Measurements from ENCODE around the gene ALK. TPM values are rescaled to one million over a fixed set of nuclear protein-coding genes. Genes with fewer than 3 reads are reported as not detected.
A peak's percentile ranks its signal among the peaks of the same experiment; 100 is the strongest.

The ALK gene
- total RNA-seq, 1 experiment from 2014 or later, result not detected

- Histone ChIP-seq H3K9me3 (no peaks in the 10 kb centered on the region), H3K36me3 (no peaks in the 10 kb centered on the region), H3K4me3 (no peak overlapping the region), H3K27me3 (no peaks in the 10 kb centered on the region)
- DNase-seq, result peak; percentile 52
Observed at GRCh38 chr2:29459445-29460179, 461.8 kb downstream of the ALK start.

GRCh38 chr2:29456429-29456828, 465.0 kb downstream of the ALK start:
- DNase-seq, result no peak
- Histone ChIP-seq H3K9me3 (no peaks in the 10 kb centered on the region), H3K4me3 (no peak overlapping the region), H3K27me3 (no peaks in the 10 kb centered on the region), H3K36me3 (no peaks in the 10 kb centered on the region)

- Histone ChIP-seq H3K9me3 (no peaks in the 10 kb centered on the region), H3K4me3 (no peak overlapping the region), H3K36me3 (no peaks in the 10 kb centered on the region), H3K27me3 (no peaks in the 10 kb centered on the region)
- no peak for DNase-seq
Observed at GRCh38 chr2:29455200-29455860, 466.1 kb downstream of the ALK start.

- DNase-seq, result no peak
- Histone ChIP-seq H3K9me3 (no peaks in the 10 kb centered on the region), H3K27me3 (no peaks in the 10 kb centered on the region), H3K4me3 (no peak overlapping the region), H3K36me3 (no peaks in the 10 kb centered on the region)
Observed at GRCh38 chr2:29452036-29452435, 469.4 kb downstream of the ALK start.

- H3K36me3 ChIP-seq, result no peaks in the 10 kb centered on the region
- no peak overlapping the region for H3K4me3 ChIP-seq
- H3K9me3 ChIP-seq, result no peaks in the 10 kb centered on the region
- no peak for DNase-seq
- no peaks in the 10 kb centered on the region for H3K27me3 ChIP-seq
Observed at GRCh38 chr2:29450596-29451222, 470.7 kb downstream of the ALK start.

DNA sequence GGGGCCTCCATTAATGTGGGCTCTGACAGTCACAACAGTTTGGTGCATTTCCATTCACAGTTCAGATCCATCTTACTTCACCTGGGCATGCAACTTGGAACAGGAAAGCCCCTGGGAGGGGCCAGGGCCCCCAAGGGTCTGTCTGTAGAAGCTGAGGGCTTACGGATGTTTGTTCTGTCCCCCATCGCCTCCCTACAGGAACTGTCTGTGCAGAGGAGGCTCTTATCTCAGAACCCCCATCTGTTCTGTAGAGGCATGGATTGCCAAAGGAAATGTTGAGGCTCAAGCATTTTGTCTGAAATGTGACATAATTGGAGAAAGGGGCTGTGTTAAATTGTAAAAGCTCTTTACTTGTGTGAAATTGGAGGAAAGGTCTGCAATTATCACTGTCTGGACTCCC, 471.9 kb downstream of the ALK start:
- no peak for DNase-seq
- Histone ChIP-seq H3K9me3 (no peaks in the 10 kb centered on the region), H3K36me3 (no peaks in the 10 kb centered on the region), H3K4me3 (no peak overlapping the region), H3K27me3 (no peaks in the 10 kb centered on the region)

GRCh38 chr2:29448096-29448688, 473.2 kb downstream of the ALK start:
- Histone ChIP-seq H3K36me3 (no peaks in the 10 kb centered on the region), H3K9me3 (no peaks in the 10 kb centered on the region), H3K27me3 (no peaks in the 10 kb centered on the region), H3K4me3 (no peak overlapping the region)
- no peak for DNase-seq

GRCh38 chr2:29447513-29447912, 473.9 kb downstream of the ALK start:
- no peaks in the 10 kb centered on the region for H3K9me3 ChIP-seq
- no peaks in the 10 kb centered on the region for H3K36me3 ChIP-seq
- no peaks in the 10 kb centered on the region for H3K27me3 ChIP-seq
- no peak for DNase-seq
- H3K4me3 ChIP-seq, result no peak overlapping the region

DNA sequence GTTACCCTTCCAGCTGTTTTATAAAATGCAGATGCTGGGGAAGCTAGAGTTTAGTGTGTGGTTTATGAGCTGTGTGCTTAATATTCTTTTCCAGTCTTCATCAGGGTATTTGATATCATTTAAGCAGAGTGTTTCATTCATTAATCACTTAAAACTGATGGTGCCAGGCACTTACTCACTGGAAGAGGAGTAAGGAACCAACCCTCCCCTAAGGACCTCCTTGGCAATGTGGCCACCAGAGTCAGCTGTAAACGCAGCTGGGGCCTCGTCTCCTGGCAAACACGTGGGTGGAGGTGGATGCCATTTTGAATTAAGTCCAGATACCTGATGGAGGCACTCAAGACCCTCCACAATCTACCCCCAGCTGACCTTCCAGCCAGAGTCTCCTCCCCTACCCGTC, 474.5 kb downstream of the ALK start:
- DNase-seq, result peak; percentile 65
- Histone ChIP-seq H3K27me3 (no peaks in the 10 kb centered on the region), H3K9me3 (no peaks in the 10 kb centered on the region), H3K4me3 (no peak overlapping the region), H3K36me3 (no peaks in the 10 kb centered on the region)

- DNase-seq, result no peak
- Histone ChIP-seq H3K4me3 (no peak overlapping the region), H3K27me3 (no peaks in the 10 kb centered on the region), H3K36me3 (no peaks in the 10 kb centered on the region), H3K9me3 (no peaks in the 10 kb centered on the region)
Observed at GRCh38 chr2:29444150-29444549, 477.2 kb downstream of the ALK start.

DNA sequence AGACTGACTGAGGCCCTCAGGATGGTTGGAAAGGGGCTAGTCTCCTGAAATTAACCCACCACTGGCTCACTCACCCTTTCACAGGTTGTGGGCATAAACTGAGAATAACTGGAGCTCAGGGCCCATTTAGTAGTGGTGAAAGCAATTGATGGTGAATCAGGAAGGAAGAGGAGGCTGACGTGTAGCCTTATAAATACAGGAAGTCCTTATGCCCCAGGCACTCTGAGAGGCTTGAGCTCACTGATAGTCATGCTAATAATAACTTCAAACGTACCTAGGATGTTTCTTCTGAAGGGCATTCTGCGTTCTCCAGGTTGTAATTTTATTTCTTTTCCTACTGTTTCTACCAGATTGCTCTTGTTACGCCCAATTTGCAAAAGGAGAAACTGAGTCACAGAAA, 477.8 kb downstream of the ALK start:
- Histone ChIP-seq H3K4me3 (no peak overlapping the region), H3K9me3 (no peaks in the 10 kb centered on the region), H3K27me3 (no peaks in the 10 kb centered on the region), H3K36me3 (no peaks in the 10 kb centered on the region)
- no peak for DNase-seq

GRCh38 chr2:29443151-29443550, 478.2 kb downstream of the ALK start:
- Histone ChIP-seq H3K9me3 (no peaks in the 10 kb centered on the region), H3K36me3 (no peaks in the 10 kb centered on the region), H3K27me3 (no peaks in the 10 kb centered on the region), H3K4me3 (no peak overlapping the region)
- no peak for DNase-seq

DNA sequence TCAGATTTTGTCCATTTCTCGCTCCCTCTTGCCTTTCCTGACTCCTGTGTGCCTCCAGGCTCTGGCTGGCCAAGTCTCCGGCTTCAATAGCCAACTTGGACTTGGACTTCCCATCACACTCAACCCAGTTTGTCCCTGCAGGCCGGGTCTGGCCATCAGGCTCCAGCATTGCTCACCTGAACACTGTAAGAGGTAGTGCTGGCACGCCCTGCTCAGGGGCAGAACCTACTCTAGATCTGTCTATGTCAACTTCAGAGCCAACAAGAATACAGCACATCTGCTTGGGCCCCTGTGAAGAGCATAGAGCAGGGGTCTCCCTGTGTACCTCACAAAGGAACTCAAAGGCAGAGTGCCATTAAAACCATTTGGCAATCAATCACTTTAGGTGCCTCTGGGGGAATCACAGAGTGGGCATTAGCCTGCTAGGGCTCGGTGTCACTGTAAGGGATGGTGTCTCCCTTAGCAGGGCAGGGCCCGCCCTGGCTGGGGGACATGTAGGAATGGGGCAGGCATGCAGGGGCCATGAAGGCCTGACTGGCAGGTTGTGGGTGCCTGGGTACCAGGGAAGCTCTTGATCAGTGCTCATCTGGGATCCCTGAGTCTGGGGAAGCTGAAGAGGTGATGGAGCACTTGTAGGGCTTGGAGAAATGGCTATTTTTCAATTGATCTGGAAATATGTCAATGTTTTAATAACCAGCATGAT, 480.3 kb downstream of the ALK start:
- Histone ChIP-seq H3K4me3 (no peak overlapping the region), H3K9me3 (no peaks in the 10 kb centered on the region), H3K27me3 (no peaks in the 10 kb centered on the region), H3K36me3 (no peaks in the 10 kb centered on the region)
- DNase-seq, result no peak

- Histone ChIP-seq H3K36me3 (no peaks in the 10 kb centered on the region), H3K4me3 (no peak overlapping the region), H3K9me3 (no peaks in the 10 kb centered on the region), H3K27me3 (no peaks in the 10 kb centered on the region)
- no peak for DNase-seq
Observed at GRCh38 chr2:29433920-29434319, 487.5 kb downstream of the ALK start.

GRCh38 chr2:29433128-29433527, 488.3 kb downstream of the ALK start:
- DNase-seq, result no peak
- H3K9me3 ChIP-seq, result no peaks in the 10 kb centered on the region
- no peaks in the 10 kb centered on the region for H3K27me3 ChIP-seq
- H3K36me3 ChIP-seq, result no peaks in the 10 kb centered on the region
- no peak overlapping the region for H3K4me3 ChIP-seq

- H3K27me3 ChIP-seq, result no peaks in the 10 kb centered on the region
- no peak for DNase-seq
Observed at GRCh38 chr2:29431485-29431884, 489.9 kb downstream of the ALK start.

More at GRCh38 chr2:29431485-29431884, 489.9 kb downstream of the ALK start:
- Histone ChIP-seq H3K9me3 (no peaks in the 10 kb centered on the region), H3K4me3 (no peak overlapping the region), H3K36me3 (no peaks in the 10 kb centered on the region)

Data from MG63 (cell line).